A673 (cell line): ENCODE results near the gene CFHR5. TPM values are rescaled to one million over a fixed set of nuclear protein-coding genes. Genes with fewer than 3 reads are reported as not detected.
"Not testable (repeated sequence)": the region's sequence is repeated elsewhere in the genome, so short reads cannot be mapped to it uniquely, and the experiment has no call there.

Source experiments
- Bru-seq: library from RNA; stranded (reverse); fragments of 400-500 nt; gene quantifications from one replicate; lab custom pipeline; 2021; lab: Mats Ljungman, UMichigan
- BruChase-seq, 2 experiments: library from RNA; stranded (reverse); fragments of 400-500 nt; gene quantifications; one replicate each; lab custom pipeline; 2021; lab: Mats Ljungman, UMichigan
- BruUV-seq: library from RNA; stranded (reverse); fragments of 400-500 nt; replicated peaks from 2 replicates; lab custom pipeline; 2021; lab: Mats Ljungman, UMichigan
- CTCF ChIA-PET: fragments of 300-600 bp; sonication (Branson Sonifier 250); formaldehyde crosslinking; loops from one replicate; lab custom pipeline; 2022; ENCODE audit warnings: antibody characterized with exemption; lab: Charles Lee
- POLR2A ChIA-PET: fragments of 300-600 bp; sonication (Branson Sonifier 250); formaldehyde crosslinking; loops from one replicate; lab custom pipeline; 2022; ENCODE audit warnings: antibody characterized with exemption; ENCODE audit not compliant: low non-redundant PET; lab: Charles Lee
- DNase-seq: peaks from one replicate; pipeline ENCODE4 v3.0.0-alpha.2; 2015; ENCODE audit warnings: low spot score
- H3K27ac ChIP-seq: fragments of 200-600 bp; sonication (generic); 2 replicates; pipeline ENCODE4 v1.5.1; 2016; ENCODE audit warnings: mixed run types, low read depth, mild to moderate bottlenecking, mixed read lengths, antibody characterized with exemption, low read length; ENCODE audit not compliant: poor library complexity, severe bottlenecking
- H3K27me3 ChIP-seq: fragments of 200-600 bp; sonication (generic); replicated peaks from 2 replicates; pipeline ENCODE4 v1.6.1; 2017; ENCODE audit warnings: mixed run types, low read depth, mild to moderate bottlenecking, mixed read lengths, antibody characterized with exemption, low read length; ENCODE audit not compliant: insufficient read depth, poor library complexity
- H3K36me3 ChIP-seq: fragments of 200-600 bp; sonication (generic); 2 replicates; pipeline ENCODE4 v1.6.1; 2016; ENCODE audit warnings: mixed run types, mild to moderate bottlenecking, mixed read lengths, antibody characterized with exemption, low read length; ENCODE audit not compliant: insufficient read depth, poor library complexity, severe bottlenecking
- H3K4me1 ChIP-seq: fragments of 200-600 bp; sonication (generic); 2 replicates; pipeline ENCODE4 v1.6.1; 2017; ENCODE audit warnings: mixed run types, mild to moderate bottlenecking, mixed read lengths, antibody characterized with exemption, low read length; ENCODE audit not compliant: insufficient read depth, poor library complexity, severe bottlenecking
- H3K4me3 ChIP-seq: fragments of 200-600 bp; sonication (generic); 2 replicates; pipeline ENCODE4 v1.5.1; 2016; ENCODE audit warnings: low read depth, mixed run types, mild to moderate bottlenecking, mixed read lengths, low read length; ENCODE audit not compliant: poor library complexity, severe bottlenecking
- H3K9me3 ChIP-seq: fragments of 200-600 bp; sonication (generic); 2 replicates; pipeline ENCODE4 v1.6.1; 2016; ENCODE audit warnings: mixed run types, low read depth, mild to moderate bottlenecking, mixed read lengths, antibody characterized with exemption, low read length; ENCODE audit not compliant: poor library complexity, severe bottlenecking
- CTCF ChIP-seq: fragments of 300-800, 200-600 bp; sonication (generic); conservative IDR thresholded peaks from 2 replicates; pipeline ENCODE4 v1.5.1; 2017; ENCODE audit warnings: low read depth, mild to moderate bottlenecking, antibody characterized with exemption, low read length, moderate library complexity, mixed read lengths
- EZH2 ChIP-seq: fragments of 200-600 bp; sonication (generic); IDR thresholded peaks from 2 replicates; pipeline ENCODE4 v1.6.1; 2017; ENCODE audit warnings: borderline replicate concordance, low read depth, mild to moderate bottlenecking, mixed read lengths, antibody characterized with exemption, low read length; ENCODE audit not compliant: poor library complexity, severe bottlenecking
- intact Hi-C: fragments of 100-400 bp; cut with micrococcal nuclease; formaldehyde crosslinking; loops from one replicate; pipeline ENCODE4 v1.10.0; 2022; ENCODE audit not compliant: unreplicated experiment
- long read RNA-seq: library from polyadenylated mRNA; stranded (forward); transcript quantifications from one replicate; pipeline ENCODE4 v2.0.0, GENCODE V29; 2022
- total RNA-seq: library from RNA; stranded (reverse); gene quantifications from 2 replicates; pipeline ENCODE4 v1.2.3, GENCODE V29; 2021

CFHR5 gene
- not detected in 2 replicates for total RNA-seq
- Bru-seq, nascent RNA, result not detected
- not detected for BruChase-seq, experiment 1, labeled RNA remaining after a 2-hour chase
- BruChase-seq, experiment 2, labeled RNA remaining after a 6-hour chase, result not detected
- long read RNA-seq, result 0 reads

GRCh38 chr1:196977278-196977677, at the start of gene CFHR5:
CFHR5 (plus strand) TSS chr1:196977556; CDS start chr1:196977665, 109 bp downstream.
- Histone ChIP-seq H3K27ac (no peak within 1 kb of the TSS), H3K4me1 (no peaks in the 10 kb centered on the region), H3K9me3 (no peaks in the 10 kb centered on the region), H3K27me3 (no peaks in the 10 kb centered on the region), H3K4me3 (no peak within 1 kb of the TSS), H3K36me3 (no peaks in the 10 kb centered on the region)
- BruUV-seq, result no TSS peak
- peak; percentile 16 for DNase-seq
- TF ChIP-seq CTCF, result no peak
- POLR2A ChIA-PET, result no interaction called here
- CTCF ChIA-PET, result no interaction called here
- intact Hi-C loops, result no loop called here

DNA sequence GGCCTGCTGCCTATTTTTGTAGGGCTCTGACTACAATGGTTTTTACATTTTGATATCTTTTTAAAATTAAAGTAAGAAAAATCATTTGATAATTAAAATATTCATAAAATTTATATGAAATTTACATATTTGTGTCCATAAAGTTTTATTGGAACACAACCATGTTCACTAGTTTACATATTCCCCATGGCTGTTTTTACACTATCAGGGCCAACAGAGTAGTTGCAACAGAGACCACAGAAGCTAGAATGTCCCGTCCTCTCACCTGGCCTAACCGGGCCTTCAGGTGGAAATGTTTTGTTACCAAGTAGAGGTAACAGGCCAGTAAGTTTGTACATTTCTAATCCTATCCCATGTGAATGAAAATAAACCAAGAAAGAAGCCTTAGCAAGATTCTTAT, 44.5 kb upstream of the CFHR5 start:
- CTCF ChIA-PET, DNase-seq: not testable (repeated sequence)

GRCh38 chr1:196933531-196934189, 43.7 kb upstream of the CFHR5 start:
- no TSS peak for BruUV-seq
- Histone ChIP-seq H3K27ac (no peak overlapping the region), H3K36me3 (no peaks in the 10 kb centered on the region), H3K9me3 (no peaks in the 10 kb centered on the region), H3K4me1 (no peaks in the 10 kb centered on the region), H3K4me3 (no peak overlapping the region), H3K27me3 (no peaks in the 10 kb centered on the region)
- no peak for TF ChIP-seq CTCF
- TF ChIP-seq EZH2, result no peak
- ChIA-PET POLR2A (no interaction called here), CTCF (no interaction called here)
- intact Hi-C loops, result no loop called here
- DNase-seq, result no peak

More for the DNA sequence above, 44.5 kb upstream of the CFHR5 start:
- H3K27me3 ChIP-seq, H3K4me1 ChIP-seq, BruUV-seq, H3K9me3 ChIP-seq, intact Hi-C loops, POLR2A ChIA-PET, H3K36me3 ChIP-seq, H3K4me3 ChIP-seq, H3K27ac ChIP-seq: not testable (repeated sequence)

DNA sequence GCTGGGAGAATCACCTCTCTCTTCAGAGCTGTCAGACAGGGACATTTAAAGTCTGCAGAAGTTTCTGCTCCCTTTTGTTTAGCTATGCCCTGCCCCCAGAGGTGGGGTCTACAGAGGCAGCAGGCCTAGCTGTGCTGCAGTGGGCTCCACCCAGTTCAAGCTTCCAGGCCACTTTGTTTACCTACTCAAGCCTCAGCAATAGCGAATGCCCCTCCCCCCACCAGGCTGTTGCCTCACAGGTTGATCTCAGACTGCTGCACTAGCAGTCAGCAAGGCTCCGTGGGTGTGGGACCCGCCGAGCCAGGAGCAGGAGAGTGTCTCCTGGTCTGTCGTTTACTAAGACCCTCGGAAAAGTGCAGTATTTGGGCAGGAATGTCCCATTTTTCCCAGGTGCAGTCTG, 35.9 kb upstream of the CFHR5 start:
- H3K4me1 ChIP-seq, DNase-seq, H3K36me3 ChIP-seq, H3K9me3 ChIP-seq, intact Hi-C loops, H3K4me3 ChIP-seq, BruUV-seq, H3K27me3 ChIP-seq, H3K27ac ChIP-seq, CTCF ChIA-PET, POLR2A ChIA-PET: not testable (repeated sequence)

DNA sequence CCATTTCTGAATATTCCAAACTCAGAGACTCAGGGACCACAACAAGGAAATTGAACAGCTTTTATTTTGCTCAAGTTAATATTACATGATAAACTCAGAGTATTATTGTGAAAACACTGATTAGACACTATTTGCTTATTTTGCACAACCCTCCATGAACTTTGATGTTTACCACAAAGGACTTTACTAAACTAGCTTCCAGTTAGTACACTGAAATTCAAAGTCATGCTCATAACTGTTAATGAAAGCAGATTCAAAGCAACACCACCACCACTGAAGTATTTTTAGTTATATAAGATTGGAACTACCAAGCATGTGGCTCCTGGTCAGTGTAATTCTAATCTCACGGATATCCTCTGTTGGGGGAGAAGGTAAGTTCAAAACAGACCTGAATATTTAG, 33.8 kb upstream of the CFHR5 start, which contains the start of gene CFHR2:
Gene CFHR2 (plus strand): TSS at position 171 of the 400 bp plus-strand sequence. CDS start 143 bp downstream, at position 314.
- H3K9me3 ChIP-seq, H3K36me3 ChIP-seq, H3K4me3 ChIP-seq, intact Hi-C loops, DNase-seq, POLR2A ChIA-PET, H3K4me1 ChIP-seq, H3K27me3 ChIP-seq, BruUV-seq, H3K27ac ChIP-seq, CTCF ChIA-PET: not testable (repeated sequence)
